Stimulated activated CD4-positive, alpha-beta T cell treated with anti-CD3 and anti-CD28 coated beads, Interleukin-12 subunit alpha, Interleukin-12 subunit beta, amount 100 ng/mL, for 4 hours (primary cell): ENCODE results near the gene ZRANB3.
"Not testable (repeated sequence)": the region's sequence is repeated elsewhere in the genome, so short reads cannot be mapped to it uniquely, and the experiment has no call there.

Source experiments
- DNase-seq: peaks from one replicate; pipeline ENCODE4 v3.0.0-alpha.2; 2020

The ZRANB3 gene

GRCh38 chr2:135320465-135321355, 210.3 kb downstream of the ZRANB3 start:
- DNase-seq: no peak

GRCh38 chr2:135318808-135319207, 212.2 kb downstream of the ZRANB3 start:
- no peak for DNase-seq

DNA sequence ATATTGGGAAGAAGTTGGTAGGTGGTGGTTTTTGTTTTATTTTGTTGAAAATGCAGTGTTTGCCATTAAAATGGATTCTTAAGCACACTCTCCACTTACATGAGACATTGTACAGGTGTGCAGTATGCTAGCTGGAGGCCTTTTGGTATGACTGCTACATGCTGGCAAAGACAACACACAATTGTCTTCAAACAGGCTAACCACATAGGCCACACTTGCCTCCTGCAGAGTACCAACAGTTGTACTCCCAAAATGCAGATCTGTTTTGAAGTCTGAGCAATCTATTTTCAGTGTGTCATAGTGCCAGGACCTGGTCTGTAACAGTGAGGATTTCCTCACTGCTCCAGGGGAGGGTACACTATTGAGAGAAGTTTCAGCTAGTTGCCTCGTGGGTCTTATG, 213.6 kb downstream of the ZRANB3 start:
- DNase-seq: no peak

DNA sequence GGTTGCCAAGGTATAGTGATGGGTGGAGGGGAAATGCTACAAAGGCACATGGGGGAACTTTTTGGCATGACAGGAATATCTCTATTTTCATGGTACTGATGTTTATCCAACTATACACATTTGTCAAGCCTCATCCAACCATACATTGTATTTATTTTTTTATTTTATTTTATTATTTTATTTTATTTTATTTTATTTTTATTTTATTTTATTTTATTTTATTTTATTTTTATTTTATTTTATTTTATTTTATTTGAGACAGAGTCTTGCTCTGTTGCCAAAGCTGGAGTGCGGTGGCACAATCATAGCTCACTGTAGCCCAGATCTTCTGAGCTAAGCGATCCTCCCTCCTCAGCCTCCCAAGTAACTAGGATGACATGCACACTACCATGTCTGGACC, 219.1 kb downstream of the ZRANB3 start:
- no peak for DNase-seq

DNA sequence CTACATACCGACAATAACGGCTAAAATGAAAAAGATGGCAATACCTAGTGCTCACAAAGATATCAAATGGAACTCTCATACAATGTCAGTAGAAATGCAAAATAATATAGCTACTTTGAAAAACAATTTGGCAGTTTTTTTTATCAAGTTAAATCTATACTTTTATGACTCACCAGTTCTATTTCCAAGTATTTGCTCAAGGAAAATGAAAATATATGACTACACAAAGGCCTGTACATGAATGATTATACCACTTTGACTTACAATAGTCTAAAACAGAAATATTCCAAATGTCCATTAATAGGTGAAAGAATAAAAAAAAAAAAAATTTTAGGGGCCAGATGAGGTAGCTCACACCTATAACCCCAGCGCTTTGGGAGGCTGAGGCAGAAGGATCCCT, 219.8 kb downstream of the ZRANB3 start:
- DNase-seq: no peak

DNA sequence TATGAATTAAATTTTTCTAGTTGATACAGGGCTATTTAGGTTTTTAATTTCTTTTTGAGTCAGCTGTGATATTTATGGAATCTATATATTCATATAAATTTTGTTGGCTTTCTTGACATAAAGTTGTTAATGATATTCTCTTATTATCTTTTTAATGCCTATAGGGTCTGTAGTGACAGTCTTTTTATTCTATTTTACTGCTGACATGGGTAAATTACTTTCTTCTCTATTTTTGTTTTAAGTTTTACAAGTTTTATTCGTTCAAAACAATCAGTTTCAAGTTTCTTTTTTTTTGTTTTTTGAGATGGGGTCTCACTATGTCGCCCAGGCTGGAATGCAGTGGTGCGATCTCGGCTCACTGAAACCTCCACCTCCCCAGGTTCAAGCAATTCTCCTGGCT, 226.3 kb downstream of the ZRANB3 start:
- no peak for DNase-seq

GRCh38 chr2:135299658-135300244, 231.3 kb downstream of the ZRANB3 start:
- no peak for DNase-seq

GRCh38 chr2:135299165-135299564, 231.9 kb downstream of the ZRANB3 start:
- DNase-seq: no peak

DNA sequence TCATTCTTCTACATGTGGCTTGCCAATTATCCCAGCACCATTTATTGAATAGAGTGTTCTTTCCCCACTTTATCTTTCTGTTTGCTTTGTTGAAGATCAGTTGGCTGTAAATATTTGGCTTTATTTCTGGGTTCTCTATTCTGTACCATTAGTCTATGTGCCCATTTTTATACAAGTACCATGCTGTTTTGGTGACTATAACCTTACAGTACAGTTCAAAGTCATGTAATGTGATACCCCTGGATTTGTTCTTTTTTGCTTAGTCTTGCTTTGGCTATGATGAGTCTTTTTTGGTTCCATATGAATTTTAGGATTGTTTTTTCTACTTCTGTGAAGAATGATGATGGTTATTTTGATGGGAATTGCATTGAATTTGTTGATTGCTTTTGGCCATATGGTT, 243.9 kb downstream of the ZRANB3 start:
- not testable (repeated sequence) for DNase-seq

- no peak for DNase-seq
Observed at GRCh38 chr2:135285391-135285790, 245.6 kb downstream of the ZRANB3 start.

- DNase-seq: no peak
Observed at GRCh38 chr2:135281379-135281778, 249.6 kb downstream of the ZRANB3 start.

DNA sequence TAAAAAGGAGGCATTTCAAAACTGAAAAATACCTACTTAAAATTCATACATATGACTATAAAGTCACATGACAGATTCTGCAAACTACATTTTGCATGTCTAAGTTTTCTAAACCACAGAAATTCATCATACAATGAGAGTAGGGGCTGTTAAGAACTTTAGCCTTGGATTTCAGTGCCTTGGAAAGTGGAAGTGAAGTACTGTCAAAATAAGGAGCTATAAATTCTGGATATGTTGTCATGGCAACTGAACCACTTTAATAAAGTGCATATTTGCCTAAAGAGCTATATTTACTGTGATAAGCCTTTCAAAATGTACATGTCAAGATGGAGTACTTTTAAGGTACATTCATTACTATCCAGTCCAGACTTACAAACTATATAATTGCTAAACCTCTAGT, 251.8 kb downstream of the ZRANB3 start:
- no peak for DNase-seq

DNA sequence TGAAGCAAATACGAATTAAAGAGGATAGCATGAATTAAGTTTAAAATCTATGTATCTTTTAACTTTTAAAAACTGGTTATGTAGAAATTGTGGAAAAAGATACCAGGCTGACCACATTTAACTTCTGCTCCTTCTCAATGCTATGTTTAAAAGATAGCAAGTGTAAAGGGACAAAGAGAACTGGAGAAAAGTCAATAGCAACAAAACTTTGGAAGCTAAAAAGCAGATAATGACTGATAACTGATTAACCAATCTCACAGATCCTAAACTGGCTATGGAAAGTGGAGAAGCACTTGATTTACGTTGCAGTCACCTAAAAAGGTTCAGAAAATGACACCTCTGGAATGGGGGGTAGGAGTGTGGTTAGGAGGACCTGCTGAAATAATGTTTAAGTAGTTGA, 254.5 kb downstream of the ZRANB3 start:
- DNase-seq: no peak

DNA sequence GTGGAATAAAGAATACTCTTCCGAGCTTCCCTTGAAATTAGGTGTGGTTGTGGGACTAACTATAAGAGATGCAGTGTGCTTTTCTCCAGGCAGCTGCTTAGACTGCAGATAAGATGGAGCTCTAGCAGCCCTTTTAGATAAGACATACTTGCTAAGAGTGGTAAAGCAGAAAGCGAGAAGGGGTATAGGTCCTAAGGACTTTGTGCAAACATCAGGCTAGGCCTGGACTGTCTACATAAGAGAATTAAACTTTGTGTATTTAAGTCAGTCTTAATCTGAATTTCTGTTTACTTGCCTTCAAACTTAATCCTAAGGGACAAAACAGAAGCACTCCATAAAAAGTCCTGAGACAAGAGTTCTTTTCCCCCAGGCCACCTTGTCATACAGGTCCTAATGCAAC, 260.0 kb downstream of the ZRANB3 start:
- no peak for DNase-seq

DNA sequence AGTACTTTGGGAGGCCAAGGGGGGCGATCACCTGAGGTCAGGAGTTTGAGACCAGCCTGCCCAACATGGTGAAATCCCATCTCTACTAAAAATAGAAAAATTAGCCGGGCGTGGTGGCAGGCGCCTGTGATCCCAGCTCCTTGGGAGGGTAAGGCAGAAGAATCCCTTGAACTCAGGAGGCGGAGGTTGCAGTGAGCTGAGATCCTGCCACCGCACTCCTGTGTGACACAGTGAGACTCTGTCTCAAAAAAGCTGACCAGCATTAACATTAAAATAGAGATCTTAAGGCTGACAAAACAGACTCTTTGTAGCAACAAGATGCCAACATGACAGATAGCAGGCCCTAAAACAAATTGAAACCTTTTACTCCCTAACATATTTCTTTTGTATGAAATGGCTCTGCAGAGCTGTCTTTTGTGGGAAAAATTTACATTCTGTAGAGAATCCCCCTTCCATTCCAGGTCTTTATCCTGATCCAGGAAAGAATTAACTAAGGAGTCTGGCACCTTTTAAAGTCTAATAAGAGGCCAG, 265.0 kb downstream of the ZRANB3 start:
- no peak for DNase-seq

DNA sequence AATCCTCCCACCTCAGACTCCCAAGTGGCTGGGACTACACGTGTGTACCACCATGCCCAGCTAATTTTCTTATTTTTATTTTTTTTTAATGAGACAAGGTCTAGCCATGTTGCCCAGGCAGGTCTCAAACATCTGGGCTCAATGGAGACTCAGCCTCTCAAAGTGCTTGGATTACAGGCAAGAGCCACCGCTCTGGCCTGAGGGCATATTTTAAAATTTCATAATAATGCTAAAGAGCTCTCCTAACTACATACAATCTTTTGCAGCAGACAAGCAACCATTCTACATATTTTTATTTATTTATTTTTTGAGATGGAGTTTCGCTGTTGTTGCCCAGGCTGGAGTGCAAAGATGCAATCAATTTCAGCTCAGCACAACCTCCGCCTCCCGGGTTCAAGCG, 271.9 kb downstream of the ZRANB3 start:
- no peak for DNase-seq

- no peak for DNase-seq
Observed at GRCh38 chr2:135258193-135258592, 272.8 kb downstream of the ZRANB3 start.

DNA sequence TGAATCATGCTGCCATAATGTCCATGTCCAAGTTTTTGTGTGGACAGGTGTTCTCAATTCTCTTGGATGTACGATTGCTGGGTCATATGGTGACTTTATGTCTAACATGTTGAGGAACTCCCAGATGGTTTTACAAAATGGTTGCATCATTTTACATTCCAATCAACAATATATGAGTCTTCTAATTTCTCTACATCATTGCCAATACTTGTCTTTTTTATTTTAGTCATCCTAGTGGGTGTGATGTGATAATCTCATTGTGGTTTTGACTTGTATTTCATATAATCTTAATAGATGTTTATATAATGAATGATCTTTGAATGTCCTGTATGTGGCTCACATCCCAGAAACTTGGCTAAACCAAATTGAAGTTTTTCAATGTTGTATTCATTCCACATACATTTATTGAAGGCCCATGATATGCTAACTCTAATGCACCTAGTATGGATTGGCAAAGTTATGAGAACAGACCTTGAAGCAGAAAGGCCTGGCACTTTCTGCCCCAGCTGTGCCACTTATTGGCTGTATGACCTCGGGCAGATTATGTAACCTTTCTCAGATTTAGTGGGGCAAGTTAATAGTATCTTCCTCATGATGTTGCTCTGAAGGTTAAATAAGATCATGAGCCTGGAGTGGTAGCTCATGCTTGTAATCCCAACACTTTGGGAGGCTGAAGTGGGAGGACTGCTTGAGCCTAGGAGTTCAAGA, 273.5 kb downstream of the ZRANB3 start:
- no peak for DNase-seq

DNA sequence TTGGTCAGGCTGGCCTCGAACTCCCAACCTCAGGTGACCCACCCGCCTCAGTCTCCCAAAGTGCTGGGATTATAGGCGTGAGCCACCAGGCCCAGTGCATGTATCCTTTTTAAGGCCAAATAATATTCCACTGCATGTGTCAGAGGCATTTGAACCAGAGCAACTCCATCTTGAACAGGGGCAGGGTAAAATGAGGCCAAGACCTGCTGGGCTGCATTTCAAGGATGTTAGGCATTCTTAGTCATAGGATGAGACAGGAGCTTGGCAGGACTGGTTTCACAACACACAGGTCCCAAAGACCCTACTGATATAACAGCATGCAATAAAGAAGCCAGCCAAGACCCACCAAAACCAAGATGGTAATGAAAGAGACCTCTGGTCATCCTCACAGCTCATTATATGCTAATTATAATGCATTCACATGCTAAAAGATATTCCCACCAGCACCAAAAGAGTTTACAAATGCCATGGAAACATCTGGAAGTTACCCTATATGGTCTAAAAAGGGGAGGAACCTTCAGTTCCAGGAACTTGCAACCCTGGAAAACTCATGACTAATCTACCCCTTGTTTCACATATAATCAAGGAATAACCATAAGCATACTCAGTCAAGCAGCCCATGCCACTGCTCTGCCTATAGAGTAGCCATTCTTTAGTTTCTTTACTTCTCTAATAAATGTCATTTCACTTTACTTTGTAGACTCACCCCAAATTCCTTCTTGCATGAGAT, 274.3 kb downstream of the ZRANB3 start:
- DNase-seq: no peak

GRCh38 chr2:135255208-135255607, 275.8 kb downstream of the ZRANB3 start:
- DNase-seq: no peak

GRCh38 chr2:135252805-135253458, 278.1 kb downstream of the ZRANB3 start:
- no peak for DNase-seq

- no peak for DNase-seq
Observed at GRCh38 chr2:135248611-135249010, 282.4 kb downstream of the ZRANB3 start.
